HG03103 (cell line): ENCODE results near the gene SIGLEC15.
"Not testable (repeated sequence)": the region's sequence is repeated elsewhere in the genome, so short reads cannot be mapped to it uniquely, and the experiment has no call there.

Experiments
- ATAC-seq: cut with Tn5 transposase; IDR thresholded peaks from one replicate; pipeline ENCODE4 v1.9.1; 2021; ENCODE audit warnings: low read depth; ENCODE audit not compliant: unreplicated experiment

Gene SIGLEC15

GRCh38 chr18:45841765-45842442, 16.4 kb downstream of the SIGLEC15 start:
- no peak for ATAC-seq

DNA sequence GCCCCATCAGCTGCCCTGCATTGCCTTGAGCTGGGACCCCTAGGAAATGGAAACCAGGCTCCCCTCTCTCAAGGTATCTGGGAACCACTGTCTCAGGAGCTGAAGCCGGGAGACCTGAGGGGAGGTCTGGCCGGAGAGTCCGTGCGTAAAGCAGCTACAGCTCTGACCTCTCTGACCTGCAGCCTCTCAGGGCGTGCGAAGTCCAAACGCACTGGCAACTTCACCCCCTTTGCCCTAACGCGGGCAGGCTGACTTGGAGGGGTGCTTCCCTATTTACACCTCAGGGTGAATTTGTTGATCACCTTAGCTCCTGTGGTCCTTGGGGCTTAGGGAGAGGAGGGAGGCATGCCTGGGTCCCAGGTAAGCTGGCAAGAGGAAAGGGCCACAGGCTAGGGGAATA, 17.5 kb downstream of the SIGLEC15 start:
- ATAC-seq, result no peak

- ATAC-seq, result no peak
These were observed 19.5 kb downstream of the SIGLEC15 start for GRCh38 chr18:45844938-45845337.

DNA sequence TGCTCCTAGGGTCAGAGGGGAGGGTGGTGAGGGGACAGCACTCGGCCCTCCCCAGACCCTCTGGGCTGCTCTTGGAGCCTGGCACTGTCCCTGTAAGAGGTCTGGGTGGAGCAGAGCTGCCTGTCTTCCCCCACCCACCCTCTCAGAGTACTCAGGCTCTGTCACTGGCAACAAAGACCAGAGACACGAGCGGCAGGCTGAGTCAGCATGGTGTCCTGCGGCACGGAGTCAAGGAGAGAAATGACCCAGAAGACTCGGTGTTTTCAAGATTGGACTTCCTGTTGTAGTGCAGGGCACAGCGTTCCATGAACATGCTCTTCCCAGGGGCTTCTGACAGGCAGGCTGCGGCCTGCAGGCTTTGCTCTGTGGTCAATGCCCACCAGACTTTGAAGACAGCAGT, 19.9 kb downstream of the SIGLEC15 start:
- ATAC-seq, result no peak

- ATAC-seq, result no peak
These were observed 21.6 kb downstream of the SIGLEC15 start for GRCh38 chr18:45847119-45847518.

DNA sequence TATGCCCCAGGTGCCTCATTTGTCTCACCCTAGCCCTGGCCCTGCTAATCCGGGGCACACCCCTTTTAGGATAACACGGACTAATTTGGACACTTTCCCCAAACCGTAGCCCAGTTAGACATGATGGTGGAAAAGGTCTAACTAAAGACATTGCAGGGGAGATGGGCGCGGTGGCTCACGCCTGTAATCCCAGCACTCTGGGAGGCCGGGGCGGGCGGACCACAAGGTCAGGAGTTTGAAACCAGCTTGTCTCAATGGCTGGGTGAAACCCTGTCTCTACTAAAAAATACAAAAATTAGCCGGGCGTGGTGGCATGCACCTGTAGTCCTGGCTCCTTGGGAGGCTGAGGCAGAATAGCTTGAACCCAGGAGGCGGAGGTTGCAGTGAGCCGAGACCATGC, 23.2 kb downstream of the SIGLEC15 start:
- ATAC-seq, result not testable (repeated sequence)

GRCh38 chr18:45849529-45849928, 24.1 kb downstream of the SIGLEC15 start:
- no peak for ATAC-seq

- no peak for ATAC-seq
These were observed 24.5 kb downstream of the SIGLEC15 start for GRCh38 chr18:45850021-45850420.

DNA sequence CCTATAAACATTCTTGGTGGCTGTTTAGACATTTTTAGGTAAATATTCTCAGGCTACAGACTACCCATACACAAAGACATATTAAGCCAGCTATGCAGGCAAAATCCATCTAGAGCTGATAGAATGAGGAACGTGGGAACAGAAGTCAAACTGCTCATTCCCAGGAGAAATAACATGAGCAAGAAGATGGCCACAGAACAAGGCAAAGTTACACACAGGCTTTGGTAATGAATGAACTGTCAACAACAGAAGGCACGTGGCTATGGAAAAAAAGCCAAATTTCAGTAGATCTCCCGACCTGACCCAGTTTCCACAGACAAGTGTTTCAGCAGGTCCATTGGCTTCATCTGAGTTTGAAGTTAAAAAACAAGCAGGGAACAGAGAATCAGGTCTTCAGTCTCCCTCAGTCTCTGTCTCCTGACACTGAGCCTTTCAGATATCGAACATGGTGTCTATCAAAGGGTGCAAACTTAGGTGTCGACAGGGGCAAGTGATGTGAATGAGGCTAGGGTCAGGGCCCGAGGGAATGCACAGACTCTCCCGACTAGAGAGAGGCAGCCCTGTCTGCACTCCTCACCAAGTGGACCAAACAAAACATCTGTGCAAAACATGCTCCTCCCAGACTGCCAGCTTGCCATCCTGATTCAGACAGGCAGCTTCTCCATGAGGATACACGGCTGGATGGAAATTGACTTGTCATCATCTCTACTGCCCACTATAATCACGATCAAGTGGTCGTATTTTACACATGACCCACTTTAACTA, 25.9 kb downstream of the SIGLEC15 start:
- ATAC-seq, result no peak

DNA sequence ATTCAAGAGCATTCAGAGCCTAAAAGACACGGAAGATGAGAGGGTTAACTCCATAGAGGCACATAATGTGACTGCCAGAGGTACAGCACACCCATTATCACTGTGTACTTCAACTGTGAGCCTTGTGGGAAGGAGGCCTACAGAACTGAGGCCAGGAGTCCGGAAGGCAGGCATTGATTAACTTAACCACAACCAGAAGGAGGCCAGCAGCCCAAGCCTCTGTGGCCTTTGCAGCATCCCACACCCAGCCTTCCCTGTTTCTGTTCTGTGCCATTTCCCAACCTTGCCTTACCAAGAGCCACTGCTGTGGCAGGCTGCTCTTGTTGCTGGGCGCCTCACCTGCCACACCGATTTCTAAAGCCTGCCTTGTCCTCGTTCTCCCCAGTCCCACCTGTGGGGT, 27.2 kb downstream of the SIGLEC15 start:
- no peak for ATAC-seq

GRCh38 chr18:45854036-45854586, 28.6 kb downstream of the SIGLEC15 start:
- no peak for ATAC-seq

DNA sequence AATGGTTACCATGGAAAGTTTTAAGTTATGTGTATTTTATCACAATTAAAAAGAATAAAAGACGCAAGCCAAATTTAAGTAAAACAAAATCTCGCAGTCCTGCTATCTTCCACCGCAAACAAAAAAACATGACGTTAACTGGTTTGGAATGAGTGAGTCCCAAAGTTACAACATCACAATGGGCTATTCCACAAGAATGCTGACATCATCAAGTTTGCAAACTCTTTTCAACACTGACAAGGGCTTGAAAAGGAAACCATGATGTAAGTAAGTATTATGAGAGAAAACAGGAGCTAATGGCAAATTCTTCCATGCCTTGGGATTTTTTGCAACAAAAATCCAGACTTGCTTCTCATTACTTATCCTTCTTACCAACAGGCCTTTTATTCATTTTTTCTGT, 31.1 kb downstream of the SIGLEC15 start:
- ATAC-seq, result no peak

DNA sequence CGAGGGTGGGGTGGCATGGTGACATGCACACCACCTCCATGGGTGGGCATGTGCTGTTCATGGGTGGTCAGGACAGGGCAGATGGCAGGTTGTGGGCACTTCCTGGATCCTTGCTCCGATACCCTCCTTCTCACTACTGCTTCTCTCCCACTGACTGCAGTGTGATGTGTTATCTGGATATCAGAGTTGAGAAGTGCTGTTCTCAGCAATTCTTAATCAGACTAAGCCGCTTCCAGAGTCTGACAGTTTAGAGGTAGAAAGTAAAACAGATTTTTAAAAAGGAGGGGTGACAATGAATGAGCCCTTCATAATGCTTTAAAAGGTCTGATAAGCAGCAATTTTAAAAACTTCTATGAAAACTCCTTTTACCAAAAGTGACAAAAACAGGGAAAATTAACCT, 33.9 kb downstream of the SIGLEC15 start:
- ATAC-seq, result no peak

DNA sequence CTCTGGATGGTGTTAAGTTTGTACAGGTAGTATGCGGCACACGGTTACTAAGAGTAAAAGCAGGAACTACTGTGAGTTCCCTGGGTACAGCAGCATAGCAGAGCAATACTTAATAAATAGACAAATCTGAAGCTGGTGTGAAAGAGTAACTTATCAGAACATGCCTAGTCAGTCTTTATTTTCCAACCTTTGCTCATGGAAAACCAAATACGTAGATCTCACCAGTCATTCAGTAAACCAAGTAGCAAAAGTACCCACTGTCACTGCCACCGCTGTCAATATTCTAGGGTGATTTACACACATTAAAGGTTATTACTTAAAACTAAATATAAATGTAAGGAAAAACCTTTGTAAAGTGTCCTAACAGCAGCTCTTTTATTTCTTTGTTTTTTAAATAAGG, 35.0 kb downstream of the SIGLEC15 start:
- ATAC-seq, result no peak

DNA sequence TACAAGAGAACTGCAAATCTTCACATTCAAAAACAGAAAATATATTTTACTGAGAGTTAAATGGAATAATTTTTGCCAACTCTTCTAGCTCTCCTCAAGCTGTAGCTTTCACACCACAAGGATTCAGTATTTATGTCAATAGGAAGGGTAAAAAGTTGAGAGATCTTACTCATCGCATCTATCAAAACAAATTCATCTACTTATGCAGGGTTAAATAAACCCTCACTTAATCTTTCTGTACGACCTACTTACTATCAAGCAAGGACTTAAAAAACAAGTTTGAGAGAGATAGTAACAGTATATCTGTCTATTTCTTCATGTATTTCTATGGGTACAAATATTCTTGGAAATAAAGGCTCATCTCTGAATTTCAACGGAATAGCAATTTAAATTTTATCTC, 35.5 kb downstream of the SIGLEC15 start:
- no peak for ATAC-seq

- ATAC-seq, result no peak
These were observed 36.5 kb downstream of the SIGLEC15 start for GRCh38 chr18:45861926-45862325.

DNA sequence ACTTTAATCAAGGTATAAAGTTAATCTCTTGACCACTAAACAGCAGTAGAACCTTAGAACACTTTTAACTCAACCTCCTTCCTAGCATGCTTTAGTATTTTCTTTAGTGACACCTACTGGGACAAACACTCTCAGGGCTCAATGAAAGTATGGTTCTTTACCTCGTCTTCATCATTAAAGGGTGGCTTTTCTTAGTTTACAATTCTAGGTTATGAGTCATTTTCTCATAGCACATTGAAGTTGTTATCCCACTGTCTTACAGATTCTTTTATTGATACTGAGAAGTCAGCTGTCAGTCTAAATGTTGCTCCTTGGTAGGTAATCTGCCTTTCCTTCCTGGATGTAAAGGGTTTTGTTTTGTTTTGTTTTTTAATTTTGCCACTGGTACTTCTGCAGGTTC, 38.0 kb downstream of the SIGLEC15 start:
- ATAC-seq, result no peak

DNA sequence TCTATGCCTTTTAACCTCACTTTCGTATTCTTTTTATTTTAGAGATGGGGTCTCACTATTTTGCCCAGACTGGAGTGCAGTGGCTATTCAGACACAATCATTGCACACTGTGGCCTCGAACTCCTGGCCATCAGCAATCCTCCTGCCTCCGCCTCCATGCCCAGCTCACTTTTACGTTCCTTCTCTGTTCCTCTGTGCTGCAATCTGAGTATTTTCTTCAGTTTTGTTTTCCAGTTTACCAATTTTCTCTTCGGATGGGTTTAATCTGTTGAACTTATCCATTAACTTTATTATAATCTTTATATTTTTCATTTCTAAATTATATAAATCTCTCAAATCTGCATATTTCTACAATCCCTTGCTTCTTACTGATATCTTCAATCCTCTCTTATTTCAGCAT, 38.6 kb downstream of the SIGLEC15 start:
- ATAC-seq, result no peak

- ATAC-seq, result no peak
These were observed 40.0 kb downstream of the SIGLEC15 start for GRCh38 chr18:45865466-45865865.

GRCh38 chr18:45870419-45870818, 44.9 kb downstream of the SIGLEC15 start:
- ATAC-seq, result no peak

- no peak for ATAC-seq
These were observed 46.1 kb downstream of the SIGLEC15 start for GRCh38 chr18:45871431-45872084.
